Adrenal gland (tissue), 5 donors: Measurements from ENCODE around the gene TSPAN33.
"Not testable (repeated sequence)": the region's sequence is repeated elsewhere in the genome, so short reads cannot be mapped to it uniquely, and the experiment has no call there.

Experiments used
- CTCF ChIP-seq, 6 experiments: fragments of 450-650 bp in 4 of 6; fragments of 200-600 bp in 2 of 6; sonication (generic) in 1 of 6; IDR thresholded peaks; 1 replicate in 5 of 6; 2 replicates in 1 of 6; pipeline versions ENCODE4 v1.5.1 to v1.8.0; 2016 to 2021; ENCODE audit warnings: antibody characterized with exemption in 6 of 6, mild to moderate bottlenecking in 2 of 6, moderate library complexity in 1 of 6
- POLR2A ChIP-seq, 2 donors: fragments of 450-650 bp; IDR thresholded peaks; one replicate each; pipeline ENCODE4 v1.6.1; 2017; ENCODE audit warnings: antibody characterized with exemption in 2 of 2, mild to moderate bottlenecking in 2 of 2, moderate library complexity in 1 of 2
- donor health status: DM: no; HTN: no; CAD: no.

- TF ChIP-seq CTCF, POLR2A (IDR thresholded peaks at IDR 0.05): not testable (repeated sequence)
Measured at GRCh38 chr7:129219166-129219565, 74.7 kb downstream of the TSPAN33 start.
